Panc1 (cell line): ENCODE data around the gene B3GALNT2. TPM values are rescaled to one million over a fixed set of nuclear protein-coding genes. Genes with fewer than 3 reads are reported as not detected.

ENCODE experiments used
- ATAC-seq: fragments of 200-7000 bp; cut with Tn5 transposase; 2 replicates; pipeline ENCODE4 v1.9.1; 2020; ENCODE audit warnings: mild to moderate bottlenecking, moderate library complexity
- BruUV-seq: library from RNA; stranded (reverse); fragments of 400-500 nt; replicated peaks from 2 replicates; lab custom pipeline; 2021; lab: Mats Ljungman, UMichigan
- CTCF ChIA-PET: fragments of 300-600 bp; sonication (Branson Sonifier 250); formaldehyde crosslinking; loops from one replicate; lab custom pipeline; 2022; ENCODE audit warnings: antibody characterized with exemption; lab: Charles Lee
- POLR2A ChIA-PET: fragments of 300-600 bp; sonication (Branson Sonifier 250); formaldehyde crosslinking; loops from one replicate; lab custom pipeline; 2022; ENCODE audit warnings: antibody characterized with exemption; lab: Charles Lee
- DNase-seq: peaks from one replicate; pipeline ENCODE4 v3.0.0-alpha.2; 2010; ENCODE audit warnings: low read depth, low spot score
- H3K27ac ChIP-seq: 2 replicates; pipeline ENCODE4 v1.5.1; 2011; ENCODE audit warnings: mild to moderate bottlenecking, low read length, inconsistent platforms
- H3K27me3 ChIP-seq: fragments of 200-500 bp; sonication (Bioruptor generic); 2 replicates; pipeline ENCODE4 v1.6.0; 2014; ENCODE audit warnings: low read length, inconsistent platforms; ENCODE audit not compliant: control insufficient read depth, insufficient read depth
- H3K36me3 ChIP-seq: fragments of 200-500 bp; sonication (Bioruptor generic); 2 replicates; pipeline ENCODE4 v1.5.1; 2014; ENCODE audit warnings: inconsistent platforms, mild to moderate bottlenecking, low read length, moderate library complexity; ENCODE audit not compliant: control insufficient read depth, insufficient read depth
- H3K4me1 ChIP-seq: 2 replicates; pipeline ENCODE4 v1.5.1; 2011; ENCODE audit warnings: inconsistent platforms, mild to moderate bottlenecking, low read length, moderate library complexity; ENCODE audit not compliant: control insufficient read depth, insufficient read depth
- H3K4me3 ChIP-seq, 2 experiments: 2 replicates each; pipeline ENCODE4 v1.5.1; 2011 to 2012; ENCODE audit warnings: low read depth in 2 of 2, low read length in 2 of 2, mild to moderate bottlenecking in 2 of 2, inconsistent platforms in 1 of 2, moderate library complexity in 1 of 2
- H3K9me3 ChIP-seq: fragments of 200-500 bp; sonication (Bioruptor generic); 2 replicates; pipeline ENCODE4 v1.5.1; 2014; ENCODE audit warnings: low read depth, mild to moderate bottlenecking, inconsistent platforms, low read length, moderate library complexity; ENCODE audit not compliant: control insufficient read depth, insufficient read depth
- CTCF ChIP-seq: fragments of 450-650 bp; IDR thresholded peaks from 2 replicates; pipeline ENCODE4 v1.5.1; 2017; ENCODE audit warnings: mild to moderate bottlenecking
- POLR2AphosphoS5 ChIP-seq: IDR thresholded peaks from 2 replicates; pipeline ENCODE4 v1.6.1; 2012; ENCODE audit warnings: mild to moderate bottlenecking, low read depth, low read length, moderate library complexity
- REST ChIP-seq, 2 experiments: IDR thresholded peaks; 2 replicates each; pipeline ENCODE4 v1.6.1; 2011 to 2012; ENCODE audit warnings: low read depth in 2 of 2, control low read depth in 1 of 2, low read length in 1 of 2, mild to moderate bottlenecking in 1 of 2, moderate library complexity in 1 of 2; ENCODE audit not compliant: insufficient read depth in 1 of 2
- SIN3A ChIP-seq: IDR thresholded peaks from 2 replicates; pipeline ENCODE4 v1.6.1; 2012; ENCODE audit warnings: low read depth, mild to moderate bottlenecking, low read length, moderate library complexity, borderline replicate concordance; ENCODE audit not compliant: insufficient read depth
- TCF7L2 ChIP-seq: IDR thresholded peaks from 2 replicates; pipeline ENCODE4 v1.6.1; 2011; ENCODE audit warnings: mild to moderate bottlenecking, low read depth, low read length, inconsistent platforms
- in situ Hi-C: cut with HindIII; loops from 2 replicates; pipeline ENCODE4 v1.10.0; 2016; ENCODE audit warnings: low sequenced_read_pairs, low pct_unique_long_range_greater_than_20kb
- intact Hi-C: fragments of 100-400 bp; cut with micrococcal nuclease; formaldehyde crosslinking; loops from one replicate; pipeline ENCODE4 v1.10.0; 2022; ENCODE audit not compliant: unreplicated experiment
- total RNA-seq: library from RNA; stranded (reverse); gene quantifications from one replicate; pipeline ENCODE4 v1.2.1, GENCODE V29; 2021; ENCODE audit not compliant: unreplicated experiment

The B3GALNT2 gene
- total RNA-seq, 1 experiment from 2014 or later: 40.7 TPM

GRCh38 chr1:235404190-235404589 is 100.1 kb downstream of the B3GALNT2 start:
- DNase-seq: no peak
- Histone ChIP-seq H3K27ac (peak overlapping the region; percentile 98), H3K36me3 (no peaks in the 10 kb centered on the region), H3K4me1 (peaks cover 92% of the 10 kb centered on the region), H3K27me3 (no peaks in the 10 kb centered on the region), H3K4me3 (no peak overlapping the region), H3K9me3 (no peaks in the 10 kb centered on the region)
- ChIA-PET POLR2A (interaction anchor here (0.6 kb wide), 2 partner anchors 10 to 65 kb away, joined by 3 to 5 read pairs; no protein-coding TSS in a partner anchor), CTCF (no interaction called here)
- TF ChIP-seq SIN3A (no peak), TCF7L2 (no peak), CTCF (no peak), REST (IDR thresholded peaks at IDR 0.05; ENCODE audit: insufficient read depth in 1 of 2, low read depth in 2 of 2, low read length in 1 of 2) (no peak), POLR2AphosphoS5 (no peak)
- intact Hi-C loops (loop anchor here (5.0 kb wide), 1 partner anchor 37 kb away; the partner anchor contains the start of gene TBCE), in situ Hi-C loops (no loop called here)
- ATAC-seq: peak; percentile 27
- no TSS peak for BruUV-seq

- Histone ChIP-seq H3K4me3 (no peak overlapping the region), H3K9me3 (no peaks in the 10 kb centered on the region), H3K4me1 (peaks cover 92% of the 10 kb centered on the region), H3K27ac (peak overlapping the region; percentile 98), H3K36me3 (no peaks in the 10 kb centered on the region), H3K27me3 (no peaks in the 10 kb centered on the region)
- TF ChIP-seq TCF7L2 (no peak), POLR2AphosphoS5 (no peak), REST (IDR thresholded peaks at IDR 0.05; ENCODE audit: insufficient read depth in 1 of 2, low read depth in 2 of 2, low read length in 1 of 2) (no peak), CTCF (no peak), SIN3A (no peak)
- in situ Hi-C loops: no loop called here
- intact Hi-C loops: loop anchor here (5.0 kb wide), 1 partner anchor 36 kb away; the partner anchor contains the start of gene TBCE
- ATAC-seq (no peak), DNase-seq (no peak)
- ChIA-PET CTCF (interaction anchor here (0.7 kb wide), 1 partner anchor 12 kb away, joined by 3 read pairs; no protein-coding TSS in a partner anchor), POLR2A (interaction anchor here (0.6 kb wide), 2 partner anchors 10 to 64 kb away, joined by 3 to 5 read pairs; no protein-coding TSS in a partner anchor)
- BruUV-seq: no TSS peak
These were observed 100.7 kb downstream of the B3GALNT2 start for GRCh38 chr1:235403593-235403992.
